B cell (primary cell): Measurements from ENCODE around the gene BBS7. TPM values are rescaled to one million over a fixed set of nuclear protein-coding genes. Genes with fewer than 3 reads are reported as not detected.
A peak's percentile ranks its signal among the peaks of the same experiment; 100 is the strongest.

Source experiments
- ATAC-seq: fragments of 200-7000 bp; cut with Tn5 transposase; one replicate; pipeline ENCODE4 v1.10.0; 2021; ENCODE audit warnings: low read depth, mild to moderate bottlenecking, moderate number of reproducible peaks, moderate library complexity
- CTCF ChIA-PET: fragments of 350-600 bp; sonication (Branson Sonifier 250); formaldehyde crosslinking; loops from one replicate; lab custom pipeline; 2021; ENCODE audit warnings: antibody characterized with exemption, inconsistent platforms; lab: Charles Lee
- POLR2A ChIA-PET: fragments of 350-600 bp; sonication (Branson Sonifier 250); formaldehyde crosslinking; loops from one replicate; lab custom pipeline; 2021; ENCODE audit warnings: antibody characterized with exemption; lab: Charles Lee
- DNase-seq: peaks from one replicate; pipeline ENCODE4 v3.0.0; 2013
- H2AFZ ChIP-seq: 2 replicates; pipeline ENCODE4 v1.6.1; 2012; ENCODE audit warnings: mild to moderate bottlenecking, low read depth, low read length; ENCODE audit not compliant: insufficient read depth, poor library complexity, severe bottlenecking
- H3K27ac ChIP-seq, 2 donors: 1 replicate in 1 of 2; 2 replicates in 1 of 2; pipeline ENCODE4 v1.5.1; 2012 to 2013; ENCODE audit warnings: low read length in 2 of 2, mild to moderate bottlenecking in 2 of 2, moderate library complexity in 1 of 2
- H3K27me3 ChIP-seq, 4 experiments: fragments of 200-600 bp in 1 of 4; sonication (generic) in 1 of 4; replicated peaks in 1 of 4; 1 replicate in 2 of 4; 2 replicates in 2 of 4; pipeline versions ENCODE4 v1.6.1 to v1.7.0; 2013 to 2016; ENCODE audit warnings: low read length in 3 of 4, mild to moderate bottlenecking in 2 of 4, mixed read lengths in 1 of 4, moderate library complexity in 1 of 4; ENCODE audit not compliant: insufficient read depth in 4 of 4, control insufficient read depth in 3 of 4; ENCODE audit errors: control extremely low read depth in 1 of 4
- H3K36me3 ChIP-seq, 2 experiments: replicated peaks in 1 of 2; 1 replicate in 1 of 2; 2 replicates in 1 of 2; pipeline versions ENCODE4 v1.6.1 to v1.7.1; 2013; ENCODE audit warnings: low read length in 1 of 2; ENCODE audit not compliant: insufficient read depth in 2 of 2, control insufficient read depth in 1 of 2; ENCODE audit errors: control extremely low read depth in 1 of 2, extremely low read depth in 1 of 2
- H3K4me1 ChIP-seq, 2 donors: fragments of 200-600 bp in 1 of 2; sonication (generic) in 1 of 2; 1 replicate in 1 of 2; 2 replicates in 1 of 2; pipeline versions ENCODE4 v1.5.1 to v1.6.1; 2013 to 2017; ENCODE audit warnings: low read length in 2 of 2; ENCODE audit not compliant: control insufficient read depth in 2 of 2, insufficient read depth in 2 of 2
- H3K4me2 ChIP-seq: replicated peaks from 2 replicates; pipeline ENCODE3; 2012; ENCODE audit warnings: mild to moderate bottlenecking, low read depth, low read length; ENCODE audit not compliant: poor library complexity, severe bottlenecking
- H3K4me3 ChIP-seq, 5 experiments: fragments of 200-600 bp in 1 of 5; sonication (generic) in 1 of 5; 1 replicate in 3 of 5; 2 replicates in 2 of 5; pipeline versions ENCODE4 v1.5.1 to v1.7.0; 2011 to 2016; ENCODE audit warnings: low read length in 4 of 5, mild to moderate bottlenecking in 4 of 5, low read depth in 2 of 5, control low read depth in 1 of 5, moderate library complexity in 1 of 5; ENCODE audit not compliant: insufficient read depth in 1 of 5; ENCODE audit errors: control extremely low read depth in 1 of 5, extremely low read depth in 1 of 5
- H3K79me2 ChIP-seq: fragments of 200-600 bp; sonication (generic); one replicate; pipeline ENCODE4 v1.6.0; 2016; ENCODE audit warnings: low read length; ENCODE audit not compliant: control insufficient read depth, insufficient read depth
- H3K9ac ChIP-seq: fragments of 200-600 bp; sonication (generic); 2 replicates; pipeline ENCODE4 v1.6.1; 2017; ENCODE audit warnings: mild to moderate bottlenecking, low read length, moderate library complexity
- H3K9me3 ChIP-seq, 3 donors: one replicate each; pipeline versions ENCODE4 v1.6.1 to v1.7.1; 2013; ENCODE audit warnings: low read length in 2 of 3; ENCODE audit not compliant: control insufficient read depth in 2 of 3, insufficient read depth in 1 of 3; ENCODE audit errors: control extremely low read depth in 1 of 3
- H4K20me1 ChIP-seq: 2 replicates; pipeline ENCODE4 v1.6.0; 2012; ENCODE audit warnings: mild to moderate bottlenecking, low read length; ENCODE audit not compliant: insufficient read depth, control insufficient read depth, poor library complexity, severe bottlenecking
- H3K27ac Mint-ChIP-seq: one replicate; pipeline ENCODE4 v1.8.0; 2021; ENCODE audit warnings: mixed read lengths
- H3K27me3 Mint-ChIP-seq: one replicate; pipeline ENCODE4 v1.8.0; 2021; ENCODE audit warnings: mixed read lengths
- H3K4me1 Mint-ChIP-seq: one replicate; pipeline ENCODE4 v1.8.0; 2021; ENCODE audit warnings: mixed read lengths
- H3K4me3 Mint-ChIP-seq: one replicate; pipeline ENCODE4 v1.8.0; 2021; ENCODE audit warnings: mixed read lengths
- H3K9me3 Mint-ChIP-seq: one replicate; pipeline ENCODE4 v1.8.0; 2022; ENCODE audit warnings: mixed read lengths; ENCODE audit not compliant: insufficient read depth
- CTCF ChIP-seq: fragments of 200-600 bp; IDR thresholded peaks from one replicate; pipeline ENCODE4 v1.8.0; 2022; ENCODE audit warnings: antibody characterized with exemption, mild to moderate bottlenecking
- EZH2 ChIP-seq: IDR thresholded peaks from 2 replicates; pipeline ENCODE4 v1.6.1; 2012; ENCODE audit warnings: borderline replicate concordance, low read depth, mild to moderate bottlenecking, moderate library complexity, low read length; ENCODE audit not compliant: insufficient read depth, poor library complexity, severe bottlenecking
- WGBS: methylation state at CpG from one replicate; pipeline ENCODE4 v1.1.5; 2013; ENCODE audit warnings: missing lambda C conversion rate; ENCODE audit not compliant: insufficient coverage; 5-methylcytosine and 5-hydroxymethylcytosine counted together
- intact Hi-C: fragments of 100-400 bp; cut with micrococcal nuclease; formaldehyde crosslinking; loops from one replicate; pipeline ENCODE4 v1.10.0; 2022
- polyA plus RNA-seq: library from polyadenylated mRNA; depleted of rRNA; stranded (reverse); fragments of >200 nt; gene quantifications from 2 replicates; pipeline ENCODE4 v1.2.3, GENCODE V29; 2012
- total RNA-seq, 2 donors: library from RNA; stranded (reverse); fragments of 120-200 nt in 1 of 2; gene quantifications; 1 replicate in 1 of 2; 2 replicates in 1 of 2; pipeline versions ENCODE4 v1.2.3 to v1.2.4, GENCODE V29; 2013 to 2022

BBS7 gene
- total and polyA plus RNA-seq, 2 donors (not counting 1 experiment from before 2014, with no cell fraction given): 4.3 to 9.1 TPM

GRCh38 chr4:121875652-121876051 is 5.4 kb upstream of the BBS7 start:
- ChIA-PET CTCF (no interaction called here), POLR2A (interaction anchor here (0.7 kb wide), 1 partner anchor 261 kb away, joined by 4 read pairs; no protein-coding TSS in a partner anchor)
- DNase-seq (no peak), ATAC-seq (no peak)
- Histone ChIP-seq H2AFZ (no peak overlapping the region), H3K27me3 (peaks cover 0 to 41% (median 18%) of the 10 kb centered on the region in 4 experiments), H3K4me2 (no peak overlapping the region), H3K4me1 (peaks cover 0 to 3% of the 10 kb centered on the region in 2 donors), H3K27ac (no peak overlapping the region), H3K9me3 (peaks cover 0 to 1% (median 0%) of the 10 kb centered on the region in 3 donors), H3K4me3 (no peak overlapping the region), H3K9ac (no peak overlapping the region), H3K36me3 (no peaks in the 10 kb centered on the region), H3K79me2 (no peaks in the 10 kb centered on the region), H4K20me1 (no peaks in the 10 kb centered on the region)
- TF ChIP-seq EZH2 (no peak), CTCF (no peak)
- no peaks in the 10 kb centered on the region for H3K9me3 Mint-ChIP-seq
- H3K4me3 Mint-ChIP-seq: no peak overlapping the region
- peaks cover 41% of the 10 kb centered on the region for H3K27me3 Mint-ChIP-seq
- no peak overlapping the region for H3K27ac Mint-ChIP-seq
- WGBS: no CpG with 5 or more reads among the region's 2 CpGs
- intact Hi-C loops: no loop called here
- peaks cover 4% of the 10 kb centered on the region for H3K4me1 Mint-ChIP-seq

- no peak for ATAC-seq
- Histone ChIP-seq H3K4me2 (no peak overlapping the region), H3K4me1 (peaks cover 0 to 10% of the 10 kb centered on the region in 2 donors), H3K4me3 (no peak overlapping the region), H3K27ac (no peak overlapping the region), H3K36me3 (no peaks in the 10 kb centered on the region), H3K27me3 (peaks cover 0 to 27% (median 13%) of the 10 kb centered on the region in 4 experiments), H4K20me1 (no peaks in the 10 kb centered on the region), H3K9ac (no peak overlapping the region), H3K9me3 (peaks cover 0 to 1% (median 0%) of the 10 kb centered on the region in 3 donors), H3K79me2 (no peaks in the 10 kb centered on the region), H2AFZ (peak overlapping the region; percentile 8)
- WGBS: no CpG with 5 or more reads among the region's 3 CpGs
- Mint-ChIP-seq H3K27me3 (peaks cover 30% of the 10 kb centered on the region), H3K9me3 (no peaks in the 10 kb centered on the region), H3K4me3 (no peak overlapping the region), H3K27ac (no peak overlapping the region), H3K4me1 (peaks cover 17% of the 10 kb centered on the region)
- CTCF ChIA-PET: no interaction called here
- POLR2A ChIA-PET: interaction anchor here (0.7 kb wide), 1 partner anchor 251 kb away, joined by 3 read pairs; no protein-coding TSS in a partner anchor
- TF ChIP-seq EZH2 (no peak), CTCF (no peak)
- intact Hi-C loops: no loop called here
- no peak for DNase-seq
Observed at GRCh38 chr4:121873604-121874003, 3.3 kb upstream of the BBS7 start.
